ENCODE measurements around the gene ZBED5.
"Not testable (repeated sequence)": the region's sequence is repeated elsewhere in the genome, so short reads cannot be mapped to it uniquely, and the experiment has no call there.

ZBED5 gene

GRCh38 chr11:10857709-10858438 is at the start of gene ZBED5:
Gene ZBED5, minus strand, starts transcription at chr11:10858053. Its CDS starts 3,108 bp downstream, at chr11:10854945.
- peak; percentile 85 to 93 (median 90) for DNase-seq (ENCODE audit: low read depth in 3 of 3, low spot score in 1 of 3)

DNA sequence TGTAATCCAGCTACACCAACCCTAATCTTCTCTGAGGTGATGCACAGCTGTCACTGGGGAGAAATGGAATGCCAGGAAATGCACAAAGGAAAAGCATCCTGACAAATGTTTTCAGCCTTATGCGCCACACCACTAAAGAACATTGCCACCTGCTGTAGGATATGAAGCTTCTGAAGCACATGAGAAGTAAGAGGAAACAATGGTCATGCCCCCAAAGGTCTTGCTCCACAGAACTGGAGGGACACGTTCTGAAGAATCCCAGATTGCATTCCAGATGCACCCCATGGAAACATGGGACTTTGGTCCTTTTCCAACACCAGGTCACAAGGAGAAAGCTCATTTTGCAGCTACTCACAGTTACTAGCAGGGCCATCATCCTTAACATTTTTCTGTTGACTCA is 48.7 kb upstream of the ZBED5 start:
- no peak for DNase-seq (ENCODE audit: low read depth in 3 of 3, low spot score in 1 of 3)

DNA sequence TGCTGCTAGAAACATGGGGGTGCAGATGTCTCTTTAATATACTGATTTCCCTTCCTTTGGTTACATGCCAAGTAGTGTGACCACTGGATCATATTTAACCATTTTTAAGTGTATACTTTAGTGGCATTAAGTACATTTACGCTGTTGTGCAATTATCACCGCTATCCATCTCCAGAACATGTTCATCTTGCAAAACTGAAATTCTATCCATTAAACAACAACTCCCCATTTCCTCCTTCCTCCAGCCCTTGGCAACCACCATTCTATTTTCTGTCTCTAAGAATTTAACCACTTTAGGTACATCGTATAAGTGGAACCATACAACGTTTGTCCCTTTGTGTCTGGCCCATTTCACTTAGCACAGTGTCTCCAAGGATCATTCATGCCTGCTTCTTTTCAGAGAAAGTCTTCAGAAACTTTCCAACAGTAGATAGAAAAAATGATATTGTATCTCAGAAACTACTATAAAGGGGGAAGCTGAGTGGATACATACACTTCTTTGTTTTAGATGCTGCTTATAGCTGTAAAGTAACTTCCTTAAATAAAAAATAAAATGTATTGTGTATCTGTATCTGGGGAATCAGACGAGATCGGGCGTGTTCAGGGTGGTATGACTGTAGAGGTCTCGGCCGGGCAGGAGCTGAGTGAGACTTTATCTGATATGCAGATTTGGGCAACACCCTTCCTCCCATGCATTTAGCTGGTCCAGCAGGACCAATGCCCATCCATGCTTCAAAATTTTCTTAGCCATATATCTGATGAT is 44.6 kb upstream of the ZBED5 start:
- DNase-seq (ENCODE audit: low read depth in 3 of 3, low spot score in 1 of 3): no peak

- no peak for DNase-seq (ENCODE audit: low read depth in 3 of 3, low spot score in 1 of 3)
These were observed 43.0 kb upstream of the ZBED5 start for GRCh38 chr11:10900681-10901415.

DNA sequence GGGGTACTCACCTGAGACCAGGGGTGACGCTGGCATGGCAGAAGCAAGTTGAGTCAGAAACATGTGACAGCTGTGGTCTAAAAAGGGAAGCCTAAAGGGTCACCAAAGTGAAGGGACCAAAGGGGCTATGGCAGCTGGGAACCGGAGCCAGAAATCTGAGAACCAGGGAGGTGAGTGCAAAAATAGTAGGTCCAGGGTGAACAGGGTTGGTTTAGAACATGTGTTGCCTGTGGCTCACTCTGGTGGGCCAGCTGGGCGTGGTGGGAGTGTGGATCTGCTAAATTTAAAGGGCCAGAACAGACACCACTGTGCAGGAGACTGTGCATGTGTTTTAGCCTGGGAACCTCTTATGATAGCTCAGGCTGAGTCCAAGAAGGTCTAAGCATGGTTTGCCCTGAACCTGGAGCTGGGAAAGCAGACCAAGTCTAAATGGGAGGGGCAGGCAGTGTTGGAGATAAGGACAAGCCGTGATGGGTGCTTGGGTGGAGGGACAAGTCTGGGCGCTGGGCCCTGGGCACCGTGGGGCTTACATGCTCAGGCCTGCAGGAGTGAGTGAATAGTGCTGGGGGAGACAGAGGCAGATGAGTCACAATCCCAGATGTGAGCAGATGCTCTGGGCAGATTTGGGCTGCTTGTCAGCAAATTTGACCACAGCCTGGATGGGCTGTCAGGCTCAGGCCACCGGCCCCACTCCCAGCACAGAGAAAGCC is 41.4 kb upstream of the ZBED5 start:
- DNase-seq (ENCODE audit: low read depth in 3 of 3, low spot score in 1 of 3): no peak

GRCh38 chr11:10898763-10899025 is 40.8 kb upstream of the ZBED5 start:
- DNase-seq (ENCODE audit: low read depth in 3 of 3, low spot score in 1 of 3): no peak

DNA sequence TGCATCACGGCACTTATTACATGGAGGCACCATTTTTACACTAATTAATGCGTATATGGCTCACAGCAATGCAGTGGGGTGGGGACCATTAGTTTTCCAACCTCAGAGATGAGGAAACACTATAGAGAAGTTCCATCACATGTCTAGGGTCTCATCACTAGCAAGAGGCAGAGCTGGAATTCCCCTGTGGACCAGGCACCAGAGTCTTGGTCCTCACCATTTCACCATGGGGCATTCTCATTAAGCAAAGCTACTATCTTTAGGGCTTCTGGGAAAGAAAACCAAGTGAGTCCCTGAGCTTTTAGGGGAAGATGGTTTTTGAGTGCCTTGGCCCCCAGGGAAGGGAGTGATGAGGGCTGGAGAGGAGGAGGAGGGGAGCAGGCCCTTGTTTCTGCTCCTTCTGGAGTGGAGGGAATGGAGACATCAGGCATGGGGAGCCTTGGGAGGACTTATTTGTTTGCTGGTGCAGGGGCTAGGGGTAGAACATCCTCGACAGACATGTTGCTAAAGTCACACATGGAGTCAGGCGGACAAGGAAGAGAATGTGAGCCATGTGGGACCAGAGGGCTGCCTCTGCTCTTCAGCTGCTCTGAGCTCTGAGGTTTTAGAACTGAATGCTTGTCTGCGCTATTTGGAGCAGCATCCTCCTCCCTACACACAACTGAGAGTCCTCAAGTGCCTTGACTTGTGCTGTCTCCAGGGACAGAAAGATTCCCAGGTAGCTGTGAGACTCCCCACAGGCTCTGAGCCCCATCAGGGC is 40.3 kb upstream of the ZBED5 start:
- DNase-seq (ENCODE audit: low read depth in 3 of 3, low spot score in 1 of 3): no peak

GRCh38 chr11:10897150-10897549 is 39.3 kb upstream of the ZBED5 start:
- DNase-seq (ENCODE audit: low read depth in 3 of 3, low spot score in 1 of 3): no peak

- DNase-seq (ENCODE audit: low read depth in 3 of 3, low spot score in 1 of 3): no peak
These were observed 38.6 kb upstream of the ZBED5 start for GRCh38 chr11:10896493-10896892.

DNA sequence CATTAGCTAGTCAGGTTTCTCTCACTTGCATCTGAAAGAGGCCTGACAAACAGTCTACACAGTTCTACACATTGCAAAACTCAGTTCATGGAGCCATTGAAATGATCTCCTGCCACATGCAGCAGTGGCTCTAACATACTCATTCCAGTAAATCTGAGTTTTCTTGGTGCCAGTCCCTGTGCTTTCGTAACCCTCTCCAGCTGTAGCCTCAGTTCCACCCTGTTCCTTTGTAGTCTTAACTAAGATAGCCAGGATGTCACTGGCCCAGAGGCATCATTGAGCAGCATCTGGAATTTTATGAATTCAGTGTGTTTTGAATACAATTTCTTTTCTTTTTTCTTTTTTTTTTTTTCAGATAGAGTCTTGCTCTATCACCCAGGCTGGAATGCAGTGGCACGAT is 37.4 kb upstream of the ZBED5 start:
- no peak for DNase-seq (ENCODE audit: low read depth in 3 of 3, low spot score in 1 of 3)

DNA sequence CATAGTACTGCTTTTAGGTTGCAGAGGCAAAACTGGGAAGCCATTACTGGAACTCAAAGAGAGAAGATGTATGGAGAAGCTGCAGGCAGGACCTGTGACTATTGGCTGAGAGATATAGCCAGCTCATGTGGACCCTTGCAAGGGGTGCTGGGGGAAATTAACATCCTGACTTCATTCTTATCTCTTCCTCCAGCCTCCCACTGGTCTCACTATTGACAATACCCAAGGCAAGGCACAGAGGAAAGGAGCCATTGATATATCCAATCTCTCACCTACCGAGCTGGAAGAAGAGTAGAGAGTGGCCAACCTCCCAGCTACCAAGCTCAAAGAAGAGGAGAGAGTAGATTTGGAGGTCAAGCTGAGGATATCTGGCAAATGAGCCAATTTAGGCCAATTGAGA is 36.8 kb upstream of the ZBED5 start:
- DNase-seq (ENCODE audit: low read depth in 3 of 3, low spot score in 1 of 3): no peak

- DNase-seq (ENCODE audit: low read depth in 3 of 3, low spot score in 1 of 3): no peak
These were observed 35.9 kb upstream of the ZBED5 start for GRCh38 chr11:10893714-10894151.

DNA sequence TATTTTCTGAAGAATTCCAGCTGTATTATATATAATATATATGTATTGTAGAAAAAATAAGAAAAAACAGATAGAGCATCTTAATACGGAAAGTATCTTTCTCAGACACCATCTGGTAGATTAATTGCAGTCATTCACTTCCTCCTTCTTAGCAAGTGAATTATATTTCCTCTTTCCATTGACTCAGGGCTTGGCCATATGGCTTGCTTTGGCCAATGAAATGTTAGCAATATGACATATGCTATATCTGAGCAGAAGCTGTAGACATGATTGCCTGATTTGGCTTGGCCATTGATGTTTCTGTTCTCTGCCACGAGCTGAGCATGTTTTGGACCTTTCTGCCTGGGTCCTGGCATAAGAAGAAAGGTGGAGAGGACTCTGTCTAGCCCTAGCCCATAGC is 34.4 kb upstream of the ZBED5 start:
- DNase-seq (ENCODE audit: low read depth in 3 of 3, low spot score in 1 of 3): no peak

- DNase-seq (ENCODE audit: low read depth in 3 of 3, low spot score in 1 of 3): no peak
These were observed 33.4 kb upstream of the ZBED5 start for GRCh38 chr11:10891151-10891720.

DNA sequence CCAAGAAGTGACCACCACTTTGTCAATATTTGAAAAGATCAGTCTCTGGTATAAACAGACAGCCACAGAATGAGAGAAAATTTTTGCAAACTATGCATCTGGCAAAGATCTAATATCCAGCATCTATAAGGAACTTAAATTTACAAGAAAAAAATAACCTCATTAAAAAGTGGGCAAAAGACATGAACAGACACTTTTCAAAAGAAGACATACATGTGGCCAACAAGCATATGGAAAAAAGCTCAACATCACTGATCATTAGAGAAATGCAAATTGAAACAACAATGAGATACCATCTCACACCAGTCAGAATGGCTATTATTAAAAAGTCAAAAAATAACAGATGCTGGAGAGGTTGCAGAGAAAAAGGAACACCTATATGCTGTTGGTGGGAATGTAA is 32.2 kb upstream of the ZBED5 start:
- DNase-seq (ENCODE audit: low read depth in 3 of 3, low spot score in 1 of 3): not testable (repeated sequence)

DNA sequence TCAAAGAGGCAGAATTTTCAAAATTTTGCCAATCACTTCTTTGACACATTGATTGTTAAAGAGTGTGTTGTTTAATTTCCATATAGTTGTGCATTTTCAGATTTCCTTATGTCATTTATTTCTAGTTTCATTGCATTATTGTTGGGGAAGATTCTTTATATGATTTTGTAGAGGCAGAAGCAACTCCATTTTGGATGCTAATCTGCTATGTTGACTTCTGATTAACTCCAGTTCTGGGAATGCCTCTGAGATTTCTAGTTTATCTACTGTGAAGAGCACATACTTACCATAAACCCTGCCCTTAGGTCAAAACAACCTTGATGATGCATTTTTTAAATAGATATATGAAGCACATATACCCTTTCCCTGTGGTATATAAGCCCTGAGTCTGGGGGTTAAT is 29.5 kb upstream of the ZBED5 start:
- DNase-seq (ENCODE audit: low read depth in 3 of 3, low spot score in 1 of 3): no peak

DNA sequence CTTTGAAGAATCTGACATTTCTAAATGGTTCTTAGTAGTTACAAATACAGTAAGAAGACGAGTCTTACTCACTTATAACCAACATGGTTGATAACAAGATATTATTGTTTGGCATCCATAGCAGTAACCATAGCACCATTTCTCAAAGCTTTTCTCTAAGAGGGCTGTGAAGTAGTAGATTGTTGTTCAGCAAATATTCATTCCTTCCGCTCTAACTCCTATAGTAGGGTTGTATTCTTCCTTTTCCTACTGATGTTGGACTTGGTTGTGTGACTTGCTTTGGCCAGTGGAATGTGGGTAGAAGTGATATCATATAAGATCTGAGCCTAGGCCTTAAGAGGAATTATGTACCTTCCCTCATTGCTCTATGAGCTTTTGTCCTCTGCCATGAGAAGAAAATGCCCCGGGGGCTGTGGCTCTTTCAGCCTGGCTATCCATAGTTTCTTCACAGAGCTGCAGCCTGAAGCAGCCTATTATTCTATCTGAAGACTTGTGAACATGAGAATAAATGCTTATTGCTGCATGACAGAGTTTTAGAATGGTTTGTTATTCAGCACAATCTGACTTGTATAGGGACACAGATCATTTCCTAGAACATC is 28.9 kb upstream of the ZBED5 start:
- no peak for DNase-seq (ENCODE audit: low read depth in 3 of 3, low spot score in 1 of 3)

GRCh38 chr11:10885703-10886363 is 28.0 kb upstream of the ZBED5 start:
- DNase-seq (ENCODE audit: low read depth in 3 of 3, low spot score in 1 of 3): no peak

- DNase-seq (ENCODE audit: low read depth in 3 of 3, low spot score in 1 of 3): not testable (repeated sequence)
These were observed 26.4 kb upstream of the ZBED5 start for GRCh38 chr11:10884292-10884691.

- DNase-seq (ENCODE audit: low read depth in 3 of 3, low spot score in 1 of 3): no peak
These were observed 24.0 kb upstream of the ZBED5 start for GRCh38 chr11:10881892-10882291.

Data from stimulated activated CD4-positive, alpha-beta T cell treated with anti-CD3 and anti-CD28 coated beads, TNF-alpha, amount 100 ng/mL, for 1 hour (primary cell).